ENCODE data around the gene FIZ1. TPM values are rescaled to one million over a fixed set of nuclear protein-coding genes. Genes with fewer than 3 reads are reported as not detected.

FIZ1 gene
- total and polyA plus RNA-seq, 2 experiments from 2014 or later: 5.4 to 10.1 TPM

DNA sequence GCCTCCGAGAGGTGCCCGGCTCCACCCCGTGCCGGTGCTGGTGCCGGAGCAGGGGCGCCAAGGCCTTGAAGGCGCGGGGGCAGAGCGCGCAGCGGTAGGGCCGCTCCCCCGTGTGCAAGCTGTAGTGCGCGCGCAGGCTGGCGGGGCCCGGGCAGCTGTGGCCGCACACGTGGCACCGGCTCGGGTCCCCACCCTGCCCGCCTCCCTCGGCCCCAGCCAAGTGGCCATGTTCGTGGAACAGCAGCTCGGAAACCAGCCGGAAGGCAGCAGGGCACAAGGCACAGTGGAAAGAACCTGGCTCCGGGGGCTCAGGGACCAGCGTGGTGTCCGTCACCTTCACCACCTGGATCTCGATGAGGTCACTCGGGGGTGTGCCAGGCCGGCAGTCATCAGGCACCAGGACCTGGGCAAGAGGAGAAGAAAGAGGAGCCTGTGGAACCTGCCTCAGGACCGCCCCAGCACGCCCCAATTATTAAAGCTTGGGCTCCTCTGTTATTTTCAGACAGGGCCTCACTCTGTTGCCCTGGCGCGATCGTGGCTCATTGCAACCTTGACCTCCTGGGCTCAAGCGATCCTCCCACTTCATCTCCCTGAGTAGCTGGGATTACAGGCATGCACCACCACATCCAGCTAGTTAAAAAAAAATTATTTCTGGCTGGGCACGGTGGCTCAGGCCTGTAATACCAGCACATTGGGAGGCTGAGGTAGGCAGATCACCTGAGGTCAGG lies 23.1 kb upstream of the FIZ1 start (continued):
- TF ChIP-seq POLR2AphosphoS5 (IDR thresholded peaks at IDR 0.05; ENCODE audit: low read depth) (no peak), STAT1 (IDR thresholded peaks at IDR 0.05; ENCODE audit: unreplicated experiment) (no peak), JUNB (IDR thresholded peaks at IDR 0.05; ENCODE audit: unreplicated experiment) (no peak), EZH2phosphoT487 (IDR thresholded peaks at IDR 0.05; ENCODE audit: unreplicated experiment) (no peak)
- TF ChIP-seq, protein P1, sequence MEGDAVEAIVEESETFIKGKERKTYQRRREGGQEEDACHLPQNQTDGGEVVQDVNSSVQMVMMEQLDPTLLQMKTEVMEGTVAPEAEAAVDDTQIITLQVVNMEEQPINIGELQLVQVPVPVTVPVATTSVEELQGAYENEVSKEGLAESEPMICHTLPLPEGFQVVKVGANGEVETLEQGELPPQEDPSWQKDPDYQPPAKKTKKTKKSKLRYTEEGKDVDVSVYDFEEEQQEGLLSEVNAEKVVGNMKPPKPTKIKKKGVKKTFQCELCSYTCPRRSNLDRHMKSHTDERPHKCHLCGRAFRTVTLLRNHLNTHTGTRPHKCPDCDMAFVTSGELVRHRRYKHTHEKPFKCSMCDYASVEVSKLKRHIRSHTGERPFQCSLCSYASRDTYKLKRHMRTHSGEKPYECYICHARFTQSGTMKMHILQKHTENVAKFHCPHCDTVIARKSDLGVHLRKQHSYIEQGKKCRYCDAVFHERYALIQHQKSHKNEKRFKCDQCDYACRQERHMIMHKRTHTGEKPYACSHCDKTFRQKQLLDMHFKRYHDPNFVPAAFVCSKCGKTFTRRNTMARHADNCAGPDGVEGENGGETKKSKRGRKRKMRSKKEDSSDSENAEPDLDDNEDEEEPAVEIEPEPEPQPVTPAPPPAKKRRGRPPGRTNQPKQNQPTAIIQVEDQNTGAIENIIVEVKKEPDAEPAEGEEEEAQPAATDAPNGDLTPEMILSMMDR (conservative IDR thresholded peaks at IDR 0.05; ENCODE audit: low read depth in 2 of 2): no peak
- TF ChIP-seq, protein P2, sequence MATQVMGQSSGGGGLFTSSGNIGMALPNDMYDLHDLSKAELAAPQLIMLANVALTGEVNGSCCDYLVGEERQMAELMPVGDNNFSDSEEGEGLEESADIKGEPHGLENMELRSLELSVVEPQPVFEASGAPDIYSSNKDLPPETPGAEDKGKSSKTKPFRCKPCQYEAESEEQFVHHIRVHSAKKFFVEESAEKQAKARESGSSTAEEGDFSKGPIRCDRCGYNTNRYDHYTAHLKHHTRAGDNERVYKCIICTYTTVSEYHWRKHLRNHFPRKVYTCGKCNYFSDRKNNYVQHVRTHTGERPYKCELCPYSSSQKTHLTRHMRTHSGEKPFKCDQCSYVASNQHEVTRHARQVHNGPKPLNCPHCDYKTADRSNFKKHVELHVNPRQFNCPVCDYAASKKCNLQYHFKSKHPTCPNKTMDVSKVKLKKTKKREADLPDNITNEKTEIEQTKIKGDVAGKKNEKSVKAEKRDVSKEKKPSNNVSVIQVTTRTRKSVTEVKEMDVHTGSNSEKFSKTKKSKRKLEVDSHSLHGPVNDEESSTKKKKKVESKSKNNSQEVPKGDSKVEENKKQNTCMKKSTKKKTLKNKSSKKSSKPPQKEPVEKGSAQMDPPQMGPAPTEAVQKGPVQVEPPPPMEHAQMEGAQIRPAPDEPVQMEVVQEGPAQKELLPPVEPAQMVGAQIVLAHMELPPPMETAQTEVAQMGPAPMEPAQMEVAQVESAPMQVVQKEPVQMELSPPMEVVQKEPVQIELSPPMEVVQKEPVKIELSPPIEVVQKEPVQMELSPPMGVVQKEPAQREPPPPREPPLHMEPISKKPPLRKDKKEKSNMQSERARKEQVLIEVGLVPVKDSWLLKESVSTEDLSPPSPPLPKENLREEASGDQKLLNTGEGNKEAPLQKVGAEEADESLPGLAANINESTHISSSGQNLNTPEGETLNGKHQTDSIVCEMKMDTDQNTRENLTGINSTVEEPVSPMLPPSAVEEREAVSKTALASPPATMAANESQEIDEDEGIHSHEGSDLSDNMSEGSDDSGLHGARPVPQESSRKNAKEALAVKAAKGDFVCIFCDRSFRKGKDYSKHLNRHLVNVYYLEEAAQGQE (IDR thresholded peaks at IDR 0.05; ENCODE audit: unreplicated experiment): no peak

DNA sequence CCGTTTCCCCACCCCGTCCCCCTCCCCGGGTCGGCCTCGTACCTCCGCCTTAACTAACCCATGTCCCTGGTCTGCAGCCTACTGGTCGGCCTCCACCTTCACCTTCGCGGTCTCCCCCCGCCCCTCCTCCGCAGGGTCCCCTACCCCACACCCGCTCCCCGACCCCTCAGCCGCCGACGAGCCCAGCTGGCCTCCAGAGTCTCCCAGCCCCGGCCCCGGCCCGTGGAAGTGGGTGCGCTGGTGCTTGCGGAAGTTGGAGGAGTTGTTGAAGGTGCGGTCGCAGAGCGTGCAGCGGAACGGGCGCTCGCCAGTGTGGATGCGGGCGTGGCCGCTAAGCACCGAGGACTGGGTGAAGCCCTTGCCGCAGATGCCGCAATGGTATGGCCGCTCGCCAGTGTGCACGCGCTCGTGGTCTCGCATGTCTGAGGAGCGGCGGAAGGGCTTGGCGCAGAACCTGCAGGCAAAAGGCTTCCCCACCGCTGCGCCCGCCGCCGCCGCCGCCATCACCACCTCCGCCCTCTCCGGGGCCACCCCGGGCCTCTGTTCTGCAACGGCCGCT lies 22.4 kb upstream of the FIZ1 start:
- Histone ChIP-seq H3F3A (replicated peaks; ENCODE audit: low read depth) (peaks cover 12% of the 10 kb centered on the region), H3K27me3 (ENCODE audit: insufficient read depth) (no peaks in the 10 kb centered on the region), H4K20me1 (replicated peaks; ENCODE audit: insufficient read depth) (peaks cover 5% of the 10 kb centered on the region), H3K4me3 (no peak overlapping the region), H2AFZ (no peak overlapping the region), H3K36me3 (ENCODE audit: insufficient read depth) (no peaks in the 10 kb centered on the region), H3K27ac (ENCODE audit: low read depth) (no peak overlapping the region), H3K4me1 (ENCODE audit: insufficient read depth) (no peaks in the 10 kb centered on the region; the same call in 1 of the 2 replicates), H3K9me2 (ENCODE audit: insufficient read depth) (no peaks in the 10 kb centered on the region), H3K4me2 (no peak overlapping the region), H3K79me2 (replicated peaks; ENCODE audit: insufficient read depth) (peaks cover 9% of the 10 kb centered on the region)
- Mint-ChIP-seq H3K27ac (no peak overlapping the region), H3K4me1 (peaks cover 16% of the 10 kb centered on the region; the same call in 2 of the 3 replicates), H3K36me3 (ENCODE audit: low read depth) (peaks cover 45% of the 10 kb centered on the region), H3K9me3 (peaks cover 4% of the 10 kb centered on the region), H3K27me3 (ENCODE audit: insufficient read depth, low read depth, poor library complexity) (peaks cover 21% of the 10 kb centered on the region), H3K4me3 (no peak overlapping the region)
- no peak for ATAC-seq
- no peak for DNase-seq (ENCODE audit: low spot score)
- TF ChIP-seq, protein P3, sequence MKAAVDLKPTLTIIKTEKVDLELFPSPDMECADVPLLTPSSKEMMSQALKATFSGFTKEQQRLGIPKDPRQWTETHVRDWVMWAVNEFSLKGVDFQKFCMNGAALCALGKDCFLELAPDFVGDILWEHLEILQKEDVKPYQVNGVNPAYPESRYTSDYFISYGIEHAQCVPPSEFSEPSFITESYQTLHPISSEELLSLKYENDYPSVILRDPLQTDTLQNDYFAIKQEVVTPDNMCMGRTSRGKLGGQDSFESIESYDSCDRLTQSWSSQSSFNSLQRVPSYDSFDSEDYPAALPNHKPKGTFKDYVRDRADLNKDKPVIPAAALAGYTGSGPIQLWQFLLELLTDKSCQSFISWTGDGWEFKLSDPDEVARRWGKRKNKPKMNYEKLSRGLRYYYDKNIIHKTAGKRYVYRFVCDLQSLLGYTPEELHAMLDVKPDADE (IDR thresholded peaks at IDR 0.05): no peak
- TF ChIP-seq, protein P4, sequence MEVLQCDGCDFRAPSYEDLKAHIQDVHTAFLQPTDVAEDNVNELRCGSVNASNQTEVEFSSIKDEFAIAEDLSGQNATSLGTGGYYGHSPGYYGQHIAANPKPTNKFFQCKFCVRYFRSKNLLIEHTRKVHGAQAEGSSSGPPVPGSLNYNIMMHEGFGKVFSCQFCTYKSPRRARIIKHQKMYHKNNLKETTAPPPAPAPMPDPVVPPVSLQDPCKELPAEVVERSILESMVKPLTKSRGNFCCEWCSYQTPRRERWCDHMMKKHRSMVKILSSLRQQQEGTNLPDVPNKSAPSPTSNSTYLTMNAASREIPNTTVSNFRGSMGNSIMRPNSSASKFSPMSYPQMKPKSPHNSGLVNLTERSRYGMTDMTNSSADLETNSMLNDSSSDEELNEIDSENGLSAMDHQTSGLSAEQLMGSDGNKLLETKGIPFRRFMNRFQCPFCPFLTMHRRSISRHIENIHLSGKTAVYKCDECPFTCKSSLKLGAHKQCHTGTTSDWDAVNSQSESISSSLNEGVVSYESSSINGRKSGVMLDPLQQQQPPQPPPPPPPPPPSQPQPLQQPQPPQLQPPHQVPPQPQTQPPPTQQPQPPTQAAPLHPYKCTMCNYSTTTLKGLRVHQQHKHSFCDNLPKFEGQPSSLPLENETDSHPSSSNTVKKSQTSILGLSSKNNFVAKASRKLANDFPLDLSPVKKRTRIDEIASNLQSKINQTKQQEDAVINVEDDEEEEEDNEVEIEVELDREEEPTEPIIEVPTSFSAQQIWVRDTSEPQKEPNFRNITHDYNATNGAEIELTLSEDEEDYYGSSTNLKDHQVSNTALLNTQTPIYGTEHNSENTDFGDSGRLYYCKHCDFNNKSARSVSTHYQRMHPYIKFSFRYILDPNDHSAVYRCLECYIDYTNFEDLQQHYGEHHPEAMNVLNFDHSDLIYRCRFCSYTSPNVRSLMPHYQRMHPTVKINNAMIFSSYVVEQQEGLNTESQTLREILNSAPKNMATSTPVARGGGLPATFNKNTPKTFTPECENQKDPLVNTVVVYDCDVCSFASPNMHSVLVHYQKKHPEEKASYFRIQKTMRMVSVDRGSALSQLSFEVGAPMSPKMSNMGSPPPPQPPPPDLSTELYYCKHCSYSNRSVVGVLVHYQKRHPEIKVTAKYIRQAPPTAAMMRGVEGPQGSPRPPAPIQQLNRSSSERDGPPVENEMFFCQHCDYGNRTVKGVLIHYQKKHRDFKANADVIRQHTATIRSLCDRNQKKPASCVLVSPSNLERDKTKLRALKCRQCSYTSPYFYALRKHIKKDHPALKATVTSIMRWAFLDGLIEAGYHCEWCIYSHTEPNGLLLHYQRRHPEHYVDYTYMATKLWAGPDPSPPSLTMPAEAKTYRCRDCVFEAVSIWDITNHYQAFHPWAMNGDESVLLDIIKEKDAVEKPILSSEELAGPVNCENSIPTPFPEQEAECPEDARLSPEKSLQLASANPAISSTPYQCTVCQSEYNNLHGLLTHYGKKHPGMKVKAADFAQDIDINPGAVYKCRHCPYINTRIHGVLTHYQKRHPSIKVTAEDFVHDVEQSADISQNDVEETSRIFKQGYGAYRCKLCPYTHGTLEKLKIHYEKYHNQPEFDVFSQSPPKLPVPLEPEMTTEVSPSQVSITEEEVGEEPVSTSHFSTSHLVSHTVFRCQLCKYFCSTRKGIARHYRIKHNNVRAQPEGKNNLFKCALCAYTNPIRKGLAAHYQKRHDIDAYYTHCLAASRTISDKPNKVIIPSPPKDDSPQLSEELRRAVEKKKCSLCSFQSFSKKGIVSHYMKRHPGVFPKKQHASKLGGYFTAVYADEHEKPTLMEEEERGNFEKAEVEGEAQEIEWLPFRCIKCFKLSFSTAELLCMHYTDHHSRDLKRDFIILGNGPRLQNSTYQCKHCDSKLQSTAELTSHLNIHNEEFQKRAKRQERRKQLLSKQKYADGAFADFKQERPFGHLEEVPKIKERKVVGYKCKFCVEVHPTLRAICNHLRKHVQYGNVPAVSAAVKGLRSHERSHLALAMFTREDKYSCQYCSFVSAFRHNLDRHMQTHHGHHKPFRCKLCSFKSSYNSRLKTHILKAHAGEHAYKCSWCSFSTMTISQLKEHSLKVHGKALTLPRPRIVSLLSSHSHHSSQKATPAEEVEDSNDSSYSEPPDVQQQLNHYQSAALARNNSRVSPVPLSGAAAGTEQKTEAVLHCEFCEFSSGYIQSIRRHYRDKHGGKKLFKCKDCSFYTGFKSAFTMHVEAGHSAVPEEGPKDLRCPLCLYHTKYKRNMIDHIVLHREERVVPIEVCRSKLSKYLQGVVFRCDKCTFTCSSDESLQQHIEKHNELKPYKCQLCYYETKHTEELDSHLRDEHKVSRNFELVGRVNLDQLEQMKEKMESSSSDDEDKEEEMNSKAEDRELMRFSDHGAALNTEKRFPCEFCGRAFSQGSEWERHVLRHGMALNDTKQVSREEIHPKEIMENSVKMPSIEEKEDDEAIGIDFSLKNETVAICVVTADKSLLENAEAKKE (CRISPR knock-in tag; IDR thresholded peaks at IDR 0.05): no peak
